Memory B cell (primary cell): ENCODE measurements around the gene GLB1L.

ENCODE experiments used
- ATAC-seq: fragments of 150-1000 bp; cut with Tn5 transposase; 2 replicates; pipeline ENCODE4 v1.10.0; 2021; ENCODE audit warnings: low read depth, mild to moderate bottlenecking, moderate library complexity
- DNase-seq, 2 donors: peaks; one replicate each; pipeline ENCODE4 v3.0.0; 2022; ENCODE audit warnings: low spot score in 2 of 2
- H3K27ac Mint-ChIP-seq: one replicate; pipeline ENCODE4 v1.8.0; 2022; ENCODE audit warnings: mild to moderate bottlenecking, moderate library complexity, mixed read lengths
- H3K27me3 Mint-ChIP-seq: one replicate; pipeline ENCODE4 v1.8.0; 2022; ENCODE audit warnings: mixed read lengths
- H3K36me3 Mint-ChIP-seq: one replicate; pipeline ENCODE4 v1.8.0; 2022; ENCODE audit warnings: mild to moderate bottlenecking, mixed read lengths
- H3K4me1 Mint-ChIP-seq: one replicate; pipeline ENCODE4 v1.8.0; 2022; ENCODE audit warnings: mixed read lengths
- H3K4me3 Mint-ChIP-seq: one replicate; pipeline ENCODE4 v1.8.0; 2022; ENCODE audit warnings: mild to moderate bottlenecking, moderate library complexity, mixed read lengths
- H3K9me3 Mint-ChIP-seq: one replicate; pipeline ENCODE4 v1.8.0; 2022; ENCODE audit warnings: mixed read lengths

GLB1L gene

DNA sequence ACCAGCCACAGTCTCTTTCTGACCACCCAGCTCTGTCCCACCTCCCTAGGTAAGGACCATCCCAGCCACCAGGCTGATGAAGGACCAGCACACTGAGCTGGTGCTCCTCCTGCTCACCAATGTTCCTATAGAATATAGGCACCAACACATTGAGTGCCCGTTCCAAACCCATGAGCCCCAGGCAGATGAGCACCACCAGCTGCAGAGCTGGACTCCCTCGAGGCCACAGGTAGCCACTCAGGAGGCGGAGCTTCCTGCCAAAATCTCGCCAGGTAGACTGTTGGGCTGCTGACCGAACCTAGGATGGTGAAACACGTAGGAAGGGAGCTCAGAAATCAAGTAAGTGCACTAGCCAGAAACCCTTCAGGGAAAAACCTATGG is 28.7 kb downstream of the GLB1L start:
- Mint-ChIP-seq H3K4me3 (no peak overlapping the region), H3K4me1 (peaks cover 15% of the 10 kb centered on the region), H3K27ac (no peak overlapping the region), H3K36me3 (peaks cover 11% of the 10 kb centered on the region), H3K9me3 (no peaks in the 10 kb centered on the region), H3K27me3 (no peaks in the 10 kb centered on the region)
- ATAC-seq (no peak), DNase-seq (no peak)

DNA sequence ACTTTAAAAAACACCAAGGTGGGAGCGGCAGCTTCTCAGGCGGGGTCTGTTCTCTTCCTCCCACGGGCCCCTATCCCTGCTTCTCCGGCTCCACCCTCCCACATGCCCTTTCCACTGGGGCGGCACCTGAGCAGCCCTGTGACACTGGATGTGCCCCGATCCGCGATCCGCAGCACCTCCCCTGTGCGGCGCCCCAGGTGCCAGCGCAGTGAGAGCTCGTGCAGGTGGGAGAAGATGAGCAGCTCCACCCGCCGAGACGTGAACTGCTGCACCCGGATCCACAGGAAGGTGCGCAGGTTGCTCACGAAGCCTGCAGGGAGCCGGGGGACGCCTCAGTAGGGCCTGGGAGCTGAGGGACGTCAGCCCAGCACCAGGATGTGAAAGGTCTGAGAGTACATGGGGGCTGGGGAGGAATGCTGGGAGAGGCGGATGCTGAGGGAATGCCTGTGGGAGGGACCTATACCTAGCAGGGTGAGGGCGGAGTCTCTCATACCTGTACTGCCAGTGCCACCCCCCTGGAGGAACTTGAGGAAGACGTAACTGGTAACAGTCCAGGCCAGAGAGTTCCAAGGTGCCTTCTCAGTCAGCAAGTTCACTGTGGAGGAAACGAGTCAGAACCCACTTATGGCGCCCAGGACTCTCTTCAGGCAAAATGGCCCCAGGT is 29.2 kb downstream of the GLB1L start:
- no peak overlapping the region for H3K4me3 Mint-ChIP-seq
- H3K9me3 Mint-ChIP-seq, result no peaks in the 10 kb centered on the region
- no peak for ATAC-seq
- no peak for DNase-seq
- no peak overlapping the region for H3K27ac Mint-ChIP-seq
- peaks cover 19% of the 10 kb centered on the region for H3K4me1 Mint-ChIP-seq
- no peaks in the 10 kb centered on the region for H3K27me3 Mint-ChIP-seq
- H3K36me3 Mint-ChIP-seq, result peaks cover 7% of the 10 kb centered on the region

DNA sequence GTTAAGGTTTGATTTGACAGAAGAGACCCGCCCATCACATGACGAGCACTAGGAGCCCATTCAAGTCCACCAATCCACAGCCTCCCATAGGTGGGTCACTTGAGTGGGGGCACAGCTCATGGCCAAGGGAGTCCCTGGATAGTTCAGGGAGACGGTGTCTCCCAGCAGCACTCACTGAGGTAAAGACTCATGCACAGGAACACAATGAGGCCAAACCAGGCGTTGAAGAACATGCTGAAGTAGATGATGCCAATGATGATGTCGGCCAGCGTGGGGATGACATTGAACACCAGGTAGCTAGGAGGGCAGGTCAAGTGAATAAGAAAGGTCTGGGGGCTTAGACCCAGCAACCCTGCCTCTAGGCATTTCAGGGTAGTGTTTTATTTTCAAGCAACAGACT is 30.5 kb downstream of the GLB1L start:
- Mint-ChIP-seq H3K4me1 (peaks cover 19% of the 10 kb centered on the region), H3K4me3 (no peak overlapping the region), H3K9me3 (no peaks in the 10 kb centered on the region), H3K27me3 (no peaks in the 10 kb centered on the region), H3K27ac (no peak overlapping the region), H3K36me3 (peaks cover 5% of the 10 kb centered on the region)
- no peak for ATAC-seq
- no peak for DNase-seq

DNA sequence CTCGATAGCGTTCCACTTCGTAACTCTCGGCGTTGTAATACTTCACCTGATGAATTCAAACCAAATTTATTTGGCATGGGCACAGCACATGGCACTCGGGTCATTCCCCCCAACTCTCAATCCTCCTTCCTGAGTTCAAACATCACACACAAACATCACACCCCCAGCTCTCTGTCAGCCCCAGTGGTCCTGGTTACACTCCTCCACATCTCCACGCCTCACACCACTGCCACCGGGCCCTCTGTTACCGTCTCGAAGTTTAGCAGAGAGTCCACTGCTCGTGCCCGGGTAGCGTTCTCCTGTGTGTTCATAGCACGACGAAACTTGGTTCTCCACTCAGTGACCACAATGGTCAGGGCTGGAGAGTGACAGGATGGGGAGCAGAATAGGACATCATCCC is 31.1 kb downstream of the GLB1L start:
- H3K27me3 Mint-ChIP-seq, result no peaks in the 10 kb centered on the region
- no peaks in the 10 kb centered on the region for H3K9me3 Mint-ChIP-seq
- no peak for DNase-seq
- no peak overlapping the region for H3K27ac Mint-ChIP-seq
- H3K36me3 Mint-ChIP-seq, result peaks cover 3% of the 10 kb centered on the region
- H3K4me1 Mint-ChIP-seq, result peaks cover 17% of the 10 kb centered on the region
- no peak for ATAC-seq
- H3K4me3 Mint-ChIP-seq, result no peak overlapping the region

DNA sequence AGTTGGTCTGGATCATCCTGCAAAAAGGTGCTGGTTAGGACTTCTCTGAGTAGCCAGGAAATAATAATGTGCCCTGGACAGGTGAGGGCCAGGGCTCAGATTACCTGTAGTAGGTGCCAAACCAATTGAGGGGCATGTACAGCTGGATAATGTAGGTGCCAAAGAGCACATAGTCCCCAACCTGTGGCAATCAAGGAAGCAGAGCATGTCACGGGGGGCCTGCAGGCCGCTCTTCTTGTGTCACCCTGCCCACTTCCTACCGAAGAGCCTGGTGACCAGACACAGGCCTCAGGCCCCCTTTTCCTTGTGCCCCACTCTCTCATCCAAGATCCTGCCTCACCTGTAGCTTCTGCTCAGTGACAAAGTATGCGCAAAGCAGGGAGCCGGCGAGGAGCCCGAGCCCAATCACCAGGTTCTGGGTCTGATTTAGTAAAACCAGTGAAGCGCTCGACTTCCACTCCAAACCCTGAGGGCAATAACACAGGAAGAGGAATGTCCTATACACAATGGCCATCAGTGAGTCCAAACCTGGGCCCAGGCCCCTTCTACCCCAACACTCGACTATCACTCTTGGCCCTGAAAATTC is 31.7 kb downstream of the GLB1L start:
- Mint-ChIP-seq H3K36me3 (peaks cover 3% of the 10 kb centered on the region), H3K4me1 (peaks cover 17% of the 10 kb centered on the region), H3K27ac (no peak overlapping the region), H3K4me3 (no peak overlapping the region), H3K9me3 (no peaks in the 10 kb centered on the region), H3K27me3 (no peaks in the 10 kb centered on the region)
- no peak for ATAC-seq
- DNase-seq, result no peak

DNA sequence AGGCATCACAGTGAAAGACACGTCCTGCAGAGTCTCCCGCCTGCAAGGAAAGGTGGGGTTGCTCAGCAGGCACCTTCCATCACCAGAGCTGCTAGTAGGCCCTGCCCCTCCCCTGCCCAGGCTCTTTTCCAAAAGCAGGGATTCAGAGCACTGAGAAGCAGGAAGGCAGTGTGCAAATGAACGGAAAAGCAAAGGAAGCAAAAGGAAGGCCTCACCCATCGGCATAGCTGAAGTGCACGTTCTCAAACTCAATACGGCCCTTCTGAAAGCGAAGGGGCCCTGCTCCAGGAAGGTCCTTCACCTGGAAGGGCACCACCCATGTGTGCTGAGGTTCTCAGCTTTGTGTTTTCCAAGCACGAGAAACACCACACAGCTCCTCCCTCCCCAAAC is 32.2 kb downstream of the GLB1L start:
- no peak for ATAC-seq
- Mint-ChIP-seq H3K36me3 (peaks cover 3% of the 10 kb centered on the region), H3K27me3 (no peaks in the 10 kb centered on the region), H3K27ac (no peak overlapping the region), H3K9me3 (no peaks in the 10 kb centered on the region), H3K4me1 (peaks cover 19% of the 10 kb centered on the region), H3K4me3 (no peak overlapping the region)
- no peak for DNase-seq

DNA sequence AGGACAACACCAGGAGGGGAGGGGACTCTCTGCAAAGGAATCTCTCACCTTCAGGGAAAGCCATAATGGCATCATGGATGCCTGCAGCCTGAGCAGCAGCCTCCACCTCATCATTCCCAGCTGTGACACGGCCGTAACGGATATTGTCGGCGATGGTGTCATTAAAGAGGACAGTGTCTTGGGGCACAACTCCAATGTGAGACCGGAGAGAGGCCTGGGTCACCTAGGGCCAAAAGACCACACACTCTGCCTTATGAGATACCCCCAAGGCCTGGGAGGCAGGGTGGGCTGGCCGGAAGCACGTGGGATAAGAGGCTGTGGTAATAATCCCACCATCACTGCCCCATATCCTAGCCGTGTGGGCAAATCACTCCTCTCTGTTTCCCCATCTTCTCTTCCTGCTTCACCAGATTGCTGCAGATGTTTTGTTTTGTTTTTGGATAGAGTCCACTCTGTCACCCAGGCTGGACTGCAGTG is 34.3 kb downstream of the GLB1L start:
- Mint-ChIP-seq H3K27ac (peak overlapping the region; percentile 63), H3K4me3 (no peak overlapping the region), H3K36me3 (peaks cover 3% of the 10 kb centered on the region), H3K27me3 (no peaks in the 10 kb centered on the region), H3K4me1 (peaks cover 19% of the 10 kb centered on the region), H3K9me3 (no peaks in the 10 kb centered on the region)
- DNase-seq (no peak), ATAC-seq (no peak)

DNA sequence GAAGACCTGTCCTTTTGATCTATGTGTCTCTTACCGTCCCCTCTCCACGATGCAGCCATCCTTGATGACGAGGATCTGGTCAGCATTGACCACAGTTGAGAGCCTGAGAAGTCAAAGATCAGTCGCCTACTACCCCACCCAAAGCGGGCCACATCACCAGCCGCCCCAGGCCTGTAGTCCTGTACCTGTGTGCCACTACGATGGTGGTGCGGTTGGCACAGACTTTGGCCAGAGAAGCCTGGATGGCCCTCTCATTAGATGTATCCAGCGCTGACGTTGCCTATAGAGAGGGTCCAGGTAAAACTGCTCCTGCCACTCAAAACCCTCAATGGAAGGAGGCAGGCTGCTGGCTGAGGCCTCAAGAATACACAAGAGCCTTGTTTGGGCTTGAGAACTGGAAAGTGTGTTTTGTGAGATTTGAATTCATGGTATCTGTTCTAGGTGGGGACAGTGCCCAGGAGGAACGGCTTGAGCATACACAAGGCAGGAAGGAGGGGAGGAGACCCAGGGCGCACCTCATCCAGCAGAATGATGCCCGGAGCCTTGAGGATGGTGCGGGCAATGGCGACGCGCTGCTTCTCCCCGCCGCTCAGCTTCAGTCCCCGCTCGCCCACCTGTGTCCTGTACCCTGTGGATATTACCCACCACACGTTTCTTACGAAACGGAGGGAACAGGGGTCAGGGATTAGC is 34.9 kb downstream of the GLB1L start:
- no peak overlapping the region for H3K4me3 Mint-ChIP-seq
- DNase-seq (no peak), ATAC-seq (no peak)
- no peaks in the 10 kb centered on the region for H3K27me3 Mint-ChIP-seq
- no peaks in the 10 kb centered on the region for H3K9me3 Mint-ChIP-seq
- peaks cover 3% of the 10 kb centered on the region for H3K36me3 Mint-ChIP-seq
- peaks cover 19% of the 10 kb centered on the region for H3K4me1 Mint-ChIP-seq
- no peak overlapping the region for H3K27ac Mint-ChIP-seq

DNA sequence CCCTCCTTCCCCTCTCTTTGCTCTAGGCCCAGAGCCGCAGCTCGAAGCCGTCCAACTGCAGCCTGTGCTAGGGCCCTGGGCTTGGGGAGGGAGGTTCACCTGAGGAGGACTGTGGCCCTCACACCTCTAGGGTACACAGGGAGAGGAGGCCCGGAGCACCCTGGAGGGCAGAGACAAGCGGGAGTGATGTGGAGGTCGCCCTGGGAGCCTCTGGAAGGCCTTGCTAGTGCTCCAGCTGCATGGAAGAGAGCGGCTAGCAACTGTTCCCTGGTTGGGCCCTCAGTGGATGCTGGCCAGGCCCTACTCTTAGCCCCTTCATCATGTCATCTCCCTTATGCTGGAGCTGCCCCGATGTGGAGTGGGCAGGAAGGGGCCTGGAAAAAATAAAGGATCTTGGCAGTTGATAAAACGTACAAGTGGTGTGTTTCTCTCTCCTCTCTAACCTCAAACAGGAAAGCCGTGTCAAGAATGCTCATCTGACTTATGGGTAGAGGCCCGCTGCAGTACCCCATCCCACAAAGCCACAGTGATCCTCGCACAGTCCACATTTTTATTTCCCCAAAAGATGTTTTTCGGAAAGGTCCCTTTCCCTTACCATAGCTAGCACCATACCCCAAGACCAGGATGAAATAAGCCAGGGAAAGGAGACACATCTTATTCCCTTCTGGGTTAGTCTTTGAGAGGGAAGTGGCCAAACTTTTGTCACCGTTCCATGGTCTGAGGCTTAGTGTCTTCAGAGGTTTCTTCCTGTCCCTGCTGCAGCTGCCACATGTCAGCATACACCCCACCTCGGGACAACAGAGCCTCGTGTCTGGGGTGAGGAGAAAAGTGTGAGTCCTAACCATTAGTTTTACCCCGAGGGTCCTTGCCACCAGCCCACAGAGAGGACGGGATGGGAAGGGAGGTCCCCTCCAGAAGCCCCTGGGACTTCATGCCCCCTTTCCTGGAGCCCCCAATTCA is 35.7 kb downstream of the GLB1L start:
- no peak for ATAC-seq
- H3K4me3 Mint-ChIP-seq, result no peak overlapping the region
- H3K36me3 Mint-ChIP-seq, result peaks cover 3% of the 10 kb centered on the region
- H3K9me3 Mint-ChIP-seq, result no peaks in the 10 kb centered on the region
- peak overlapping the region; percentile 28 for H3K27ac Mint-ChIP-seq
- peaks cover 19% of the 10 kb centered on the region for H3K4me1 Mint-ChIP-seq
- H3K27me3 Mint-ChIP-seq, result no peaks in the 10 kb centered on the region
- no peak for DNase-seq

DNA sequence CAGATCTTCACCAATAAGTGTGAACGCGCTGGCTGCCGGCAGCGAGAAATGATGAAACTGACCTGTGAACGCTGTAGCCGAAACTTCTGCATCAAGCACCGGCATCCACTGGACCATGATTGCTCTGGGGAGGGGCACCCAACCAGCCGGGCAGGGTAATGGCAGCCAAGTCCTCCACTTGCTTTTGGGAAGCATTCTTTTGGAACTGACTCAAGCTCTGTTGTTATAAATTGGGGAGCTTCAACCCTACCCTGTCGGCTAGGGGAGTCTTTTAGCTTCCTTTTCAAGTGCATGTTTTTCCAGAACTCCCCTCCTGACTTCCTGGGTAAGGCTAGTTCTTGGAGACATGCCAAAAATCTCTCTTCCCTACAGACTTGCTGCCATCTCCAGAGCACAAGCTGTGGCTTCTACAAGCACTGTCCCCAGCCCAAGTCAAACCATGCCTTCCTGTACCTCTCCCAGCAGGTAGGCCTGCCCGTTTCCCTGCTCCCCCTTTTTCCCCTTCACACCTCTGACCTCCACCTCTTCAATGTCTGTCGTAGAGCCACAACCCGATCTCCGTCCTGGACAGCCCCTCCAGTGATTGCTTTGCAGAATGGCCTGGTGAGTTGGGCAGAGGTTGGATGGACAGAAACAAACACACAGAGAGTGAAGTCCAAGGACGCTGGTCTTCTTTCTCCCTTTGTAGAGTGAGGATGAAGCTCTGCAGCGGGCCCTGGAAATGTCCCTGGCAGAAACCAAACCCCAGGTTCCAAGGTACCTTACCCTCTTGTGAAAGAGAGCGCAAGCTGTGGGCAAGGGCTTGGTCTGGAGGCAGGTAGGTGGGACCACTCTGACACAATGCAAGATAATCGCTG is 37.1 kb downstream of the GLB1L start:
- DNase-seq (no peak), ATAC-seq (no peak)
- H3K4me3 Mint-ChIP-seq, result peak overlapping the region; percentile 82
- H3K9me3 Mint-ChIP-seq, result no peaks in the 10 kb centered on the region
- H3K4me1 Mint-ChIP-seq, result peaks cover 19% of the 10 kb centered on the region
- no peak overlapping the region for H3K27ac Mint-ChIP-seq
- no peaks in the 10 kb centered on the region for H3K36me3 Mint-ChIP-seq
- H3K27me3 Mint-ChIP-seq, result no peaks in the 10 kb centered on the region

DNA sequence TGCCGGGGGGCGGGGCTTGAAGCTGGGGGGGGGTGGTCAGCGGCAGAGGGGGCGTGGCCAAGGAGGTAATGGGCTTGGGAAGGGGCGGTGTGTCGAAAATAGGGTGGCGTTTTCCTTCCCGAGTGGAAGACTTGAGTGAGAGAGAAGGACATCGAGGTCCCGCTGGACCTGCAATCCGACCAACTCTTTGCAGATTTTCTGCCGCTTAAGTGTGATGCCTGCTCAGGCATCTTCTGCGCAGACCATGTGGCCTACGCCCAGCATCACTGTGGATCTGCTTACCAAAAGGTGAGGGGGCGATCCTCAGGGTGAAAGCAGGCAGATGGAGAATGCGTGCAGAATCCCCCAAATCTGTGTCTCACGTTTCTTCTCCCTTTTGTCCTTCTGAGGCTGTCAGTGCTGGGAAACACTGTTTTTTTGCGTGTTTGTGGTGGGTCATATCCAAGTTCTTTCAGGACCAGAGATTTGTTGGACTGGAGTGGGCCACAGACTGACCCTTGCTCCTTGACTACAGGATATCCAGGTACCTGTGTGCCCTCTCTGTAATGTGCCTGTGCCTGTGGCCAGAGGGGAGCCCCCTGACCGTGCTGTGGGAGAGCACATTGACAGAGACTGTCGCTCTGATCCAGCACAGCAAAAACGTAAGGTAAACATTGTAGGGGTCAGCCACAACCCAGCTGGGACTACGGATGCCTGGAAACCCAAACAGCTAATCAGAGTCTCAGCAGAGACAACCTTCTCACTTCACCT is 37.9 kb downstream of the GLB1L start:
- H3K9me3 Mint-ChIP-seq, result no peaks in the 10 kb centered on the region
- H3K36me3 Mint-ChIP-seq, result no peaks in the 10 kb centered on the region
- peak overlapping the region; percentile 82 for H3K4me3 Mint-ChIP-seq
- no peak for ATAC-seq
- H3K4me1 Mint-ChIP-seq, result peaks cover 19% of the 10 kb centered on the region
- H3K27me3 Mint-ChIP-seq, result no peaks in the 10 kb centered on the region
- peak overlapping the region; percentile 86 for H3K27ac Mint-ChIP-seq
- no peak for DNase-seq

DNA sequence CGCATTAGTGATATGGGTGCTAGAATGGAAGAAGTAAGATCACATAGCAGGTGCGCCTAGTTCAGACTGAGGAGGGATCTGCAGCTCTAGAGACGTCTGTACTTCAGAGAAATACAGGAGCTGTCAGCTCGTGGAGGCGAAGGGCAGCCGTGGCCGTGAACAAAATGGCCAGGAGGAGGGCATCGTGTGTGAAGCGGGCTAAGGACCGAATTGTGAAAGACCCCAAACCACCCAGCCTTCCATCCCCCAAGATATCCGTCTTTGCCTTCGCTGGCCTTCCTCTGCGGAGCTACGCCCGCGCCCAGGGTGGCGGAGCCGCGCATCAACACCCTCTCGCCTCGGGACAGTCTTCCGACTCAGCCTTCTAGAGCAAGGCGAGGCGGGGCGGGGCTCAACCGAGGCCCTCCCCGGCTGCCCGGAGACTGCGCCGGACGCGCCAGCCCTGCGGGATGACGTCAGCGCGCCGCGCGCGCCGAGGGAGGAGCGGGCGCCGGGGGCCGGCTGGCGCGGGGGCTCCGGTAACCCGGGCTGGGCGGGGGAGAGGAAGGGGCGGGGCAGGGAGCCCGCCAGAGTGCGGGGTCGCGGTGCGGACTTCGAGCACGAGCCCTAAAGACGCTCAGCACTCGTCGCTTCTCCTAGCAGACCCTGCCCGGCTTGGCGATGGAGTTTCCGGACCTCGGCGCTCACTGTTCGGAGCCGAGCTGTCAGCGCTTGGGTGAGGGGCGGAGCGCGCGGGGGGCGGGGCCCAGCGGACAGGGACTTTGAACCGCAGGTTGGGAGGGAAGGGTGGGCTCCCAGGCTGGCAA is 38.7 kb downstream of the GLB1L start, which contains the start of gene ZFAND2B:
TSS of gene ZFAND2B (plus strand) at position 455 of the 806 bp plus-strand sequence. CDS start at position 661, 206 bp downstream.
- DNase-seq, result peak; percentile 94 to 96
- H3K4me1 Mint-ChIP-seq, result peaks cover 16% of the 10 kb centered on the region
- no peaks in the 10 kb centered on the region for H3K27me3 Mint-ChIP-seq
- peak within 1 kb of the TSS; percentile 86 for H3K27ac Mint-ChIP-seq
- H3K9me3 Mint-ChIP-seq, result no peaks in the 10 kb centered on the region
- peak; percentile 91 for ATAC-seq
- peak within 1 kb of the TSS; percentile 82 for H3K4me3 Mint-ChIP-seq
- no peaks in the 10 kb centered on the region for H3K36me3 Mint-ChIP-seq
